HCT116 (cell line): ENCODE data around the gene ABHD12. TPM values are rescaled to one million over a fixed set of nuclear protein-coding genes. Genes with fewer than 3 reads are reported as not detected.

Experiments
- ATAC-seq: fragments of 200-7000 bp; cut with Tn5 transposase; 2 replicates; pipeline ENCODE4 v1.9.1; 2020; ENCODE audit warnings: mild to moderate bottlenecking, moderate library complexity
- BruUV-seq: library from RNA; stranded (reverse); fragments of 400-500 nt; replicated peaks from 2 replicates; lab custom pipeline; 2021; lab: Mats Ljungman, UMichigan
- CTCF ChIA-PET: fragments of 300-600 bp; sonication (Branson Sonifier 250); formaldehyde crosslinking; loops from one replicate; lab custom pipeline; 2021; ENCODE audit warnings: antibody characterized with exemption; lab: Charles Lee
- POLR2A ChIA-PET: fragments of 300-600, 350-600 bp; sonication (Branson Sonifier 250); formaldehyde crosslinking; loops from one replicate; lab custom pipeline; 2021; ENCODE audit warnings: antibody characterized with exemption; lab: Charles Lee
- RAD21 ChIA-PET, 2 experiments: fragments of 300-600 bp; sonication (Branson Sonifier 250); formaldehyde crosslinking; loops; one replicate each; lab custom pipeline; 2023; ENCODE audit warnings: low total read pairs in 2 of 2; ENCODE audit not compliant: uncharacterized antibody in 2 of 2, unreplicated experiment in 2 of 2, low non-redundant PET in 1 of 2; lab: Charles Lee
- DNase-seq: peaks from one replicate; pipeline ENCODE4 v3.0.0-alpha.2; 2010; ENCODE audit warnings: low read depth, low spot score
- H2AFZ ChIP-seq: fragments of 200-600 bp; shearing (Covaris generic), sonication (generic); 2 replicates; pipeline ENCODE4 v1.6.1; 2017; ENCODE audit warnings: low read depth, mixed run types, mixed read lengths, antibody characterized with exemption, low read length; ENCODE audit not compliant: poor library complexity, severe bottlenecking
- H3K27ac ChIP-seq: 2 replicates; pipeline ENCODE4 v1.5.1; 2012; ENCODE audit warnings: low read depth, low read length
- H3K27me3 ChIP-seq: fragments of 200-600 bp; sonication (generic); 2 replicates; pipeline ENCODE4 v1.6.1; 2016; ENCODE audit warnings: mixed run types, low read length, mixed read lengths; ENCODE audit not compliant: insufficient read depth
- H3K36me3 ChIP-seq, 2 experiments: fragments of 200-500 bp in 1 of 2; fragments of 200-600 bp in 1 of 2; sonication (Bioruptor generic) in 1 of 2; sonication (generic) in 1 of 2; 2 replicates each; pipeline versions ENCODE4 v1.5.1 to v1.6.1; 2014 to 2016; ENCODE audit warnings: low read length in 2 of 2, inconsistent platforms in 1 of 2, mixed read lengths in 1 of 2, mixed run types in 1 of 2; ENCODE audit not compliant: insufficient read depth in 2 of 2, control insufficient read depth in 1 of 2
- H3K4me1 ChIP-seq, 2 experiments: fragments of 200-600 bp in 1 of 2; sonication (generic) in 1 of 2; 2 replicates each; pipeline versions ENCODE4 v1.5.1 to v1.6.1; 2012 to 2017; ENCODE audit warnings: low read length in 2 of 2, inconsistent platforms in 1 of 2, mild to moderate bottlenecking in 1 of 2, mixed read lengths in 1 of 2, mixed run types in 1 of 2, moderate library complexity in 1 of 2; ENCODE audit not compliant: insufficient read depth in 2 of 2, control insufficient read depth in 1 of 2
- H3K4me2 ChIP-seq: fragments of 200-600 bp; sonication (generic); 2 replicates; pipeline ENCODE4 v1.6.1; 2017; ENCODE audit warnings: mixed run types, low read length, mixed read lengths
- H3K4me3 ChIP-seq, 2 experiments: fragments of 200-600 bp in 1 of 2; sonication (generic) in 1 of 2; replicated peaks in 1 of 2; 2 replicates each; pipeline ENCODE4 v1.5.1; 2011 to 2016; ENCODE audit warnings: low read length in 2 of 2, control low read depth in 1 of 2, low read depth in 1 of 2, mild to moderate bottlenecking in 1 of 2, mixed read lengths in 1 of 2, mixed run types in 1 of 2
- H3K79me2 ChIP-seq: fragments of 200-600 bp; sonication (generic); 2 replicates; pipeline ENCODE4 v1.6.1; 2017; ENCODE audit warnings: mild to moderate bottlenecking, mixed run types, low read length, moderate library complexity, mixed read lengths; ENCODE audit not compliant: insufficient read depth
- H3K9ac ChIP-seq: fragments of 200-600 bp; sonication (generic); 2 replicates; pipeline ENCODE4 v1.6.1; 2016; ENCODE audit warnings: low read length, mixed read lengths
- H3K9me2 ChIP-seq: fragments of 200-600 bp; sonication (generic), shearing (Covaris generic); 2 replicates; pipeline ENCODE4 v1.6.1; 2017; ENCODE audit warnings: mixed run types, mild to moderate bottlenecking, moderate library complexity; ENCODE audit not compliant: insufficient read depth
- H3K9me3 ChIP-seq, 2 experiments: fragments of 200-500 bp in 1 of 2; fragments of 200-600 bp in 1 of 2; sonication (Bioruptor generic) in 1 of 2; sonication (generic) in 1 of 2; 2 replicates each; pipeline ENCODE4 v1.6.1; 2014 to 2017; ENCODE audit warnings: low read length in 2 of 2, mixed read lengths in 2 of 2, inconsistent platforms in 1 of 2, low read depth in 1 of 2, mild to moderate bottlenecking in 1 of 2, mixed run types in 1 of 2, moderate library complexity in 1 of 2; ENCODE audit not compliant: control insufficient read depth in 1 of 2, insufficient read depth in 1 of 2
- H4K20me1 ChIP-seq: fragments of 200-600 bp; sonication (generic), shearing (Covaris generic); 2 replicates; pipeline ENCODE4 v1.6.1; 2017; ENCODE audit warnings: mixed run types, mild to moderate bottlenecking, moderate library complexity; ENCODE audit not compliant: insufficient read depth
- CEBPB ChIP-seq: IDR thresholded peaks from 2 replicates; pipeline ENCODE4 v1.6.1; 2012; ENCODE audit warnings: low read depth
- CTCF ChIP-seq, 3 experiments: fragments of 200-600 bp in 1 of 3; sonication (generic) in 1 of 3; IDR thresholded peaks in 2 of 3; conservative IDR thresholded peaks in 1 of 3; 2 replicates each; pipeline ENCODE4 v1.5.1; 2012 to 2017; ENCODE audit warnings: low read depth in 2 of 3, low read length in 2 of 3, antibody characterized with exemption in 1 of 3, borderline replicate concordance in 1 of 3, control low read depth in 1 of 3, mild to moderate bottlenecking in 1 of 3, mixed read lengths in 1 of 3, mixed run types in 1 of 3, moderate library complexity in 1 of 3; ENCODE audit not compliant: insufficient read depth in 1 of 3
- EGR1 ChIP-seq: IDR thresholded peaks from 2 replicates; pipeline ENCODE4 v1.6.1; 2012; ENCODE audit warnings: low read depth
- ELF1 ChIP-seq: IDR thresholded peaks from 2 replicates; pipeline ENCODE4 v1.6.1; 2012; ENCODE audit warnings: low read depth, borderline replicate concordance
- EZH2 ChIP-seq: fragments of 200-600 bp; sonication (generic); IDR thresholded peaks from 2 replicates; pipeline ENCODE4 v1.6.1; 2017; ENCODE audit warnings: antibody characterized with exemption, mixed run types
- EZH2phosphoT487 ChIP-seq: fragments of 200-600 bp; IDR thresholded peaks from 2 replicates; pipeline ENCODE4 v1.6.1; 2018; ENCODE audit warnings: antibody characterized with exemption, borderline replicate concordance
- FOSL1 ChIP-seq: IDR thresholded peaks from 2 replicates; pipeline ENCODE4 v1.6.1; 2012; ENCODE audit warnings: low read depth
- MAX ChIP-seq: IDR thresholded peaks from 2 replicates; pipeline ENCODE4 v1.6.1; 2012
- POLR2A ChIP-seq: IDR thresholded peaks from 2 replicates; pipeline ENCODE4 v1.7.0; 2011; ENCODE audit warnings: borderline replicate concordance; ENCODE audit not compliant: insufficient read depth, insufficient read length; ENCODE audit errors: extremely low read depth
- SIN3A ChIP-seq: IDR thresholded peaks from 2 replicates; pipeline ENCODE4 v1.6.1; 2012; ENCODE audit warnings: low read depth
- SP1 ChIP-seq: IDR thresholded peaks from 2 replicates; pipeline ENCODE4 v1.6.1; 2012; ENCODE audit warnings: low read depth
- ZNF274 ChIP-seq: fragments of 200-500 bp; sonication (Bioruptor generic); IDR thresholded peaks from 2 replicates; pipeline ENCODE4 v1.6.1; 2014; ENCODE audit warnings: mild to moderate bottlenecking, low read depth, low read length, inconsistent platforms
- intact Hi-C: fragments of 100-400 bp; cut with micrococcal nuclease; formaldehyde crosslinking; loops from 2 replicates; pipeline ENCODE4 v1.10.0; 2022
- total RNA-seq: library from RNA; stranded (reverse); gene quantifications from one replicate; pipeline ENCODE4 v1.2.1, GENCODE V29; 2021; ENCODE audit not compliant: unreplicated experiment
- TF ChIP-seq, protein P1 (sequence below): IDR thresholded peaks from 2 replicates; pipeline ENCODE4 v1.6.1; 2012; ENCODE audit warnings: low read depth

Gene ABHD12
- total RNA-seq, 1 experiment from 2014 or later: 31.7 TPM

GRCh38 chr20:25346349-25346748 lies 44.3 kb downstream of the ABHD12 start:
- Histone ChIP-seq H3K9me3 (no peaks in the 10 kb centered on the region), H3K27me3 (no peaks in the 10 kb centered on the region), H3K9ac (no peak overlapping the region), H3K4me3 (no peak overlapping the region), H3K36me3 (no peaks in the 10 kb centered on the region), H2AFZ (no peak overlapping the region), H3K4me2 (no peak overlapping the region), H3K4me1 (no peaks in the 10 kb centered on the region), H3K9me2 (no peaks in the 10 kb centered on the region), H4K20me1 (no peaks in the 10 kb centered on the region), H3K27ac (no peak overlapping the region), H3K79me2 (peaks cover 29% of the 10 kb centered on the region)
- intact Hi-C loops: no loop called here
- RAD21 ChIA-PET: no interaction called here
- DNase-seq (no peak), ATAC-seq (no peak)
- POLR2A ChIA-PET: no interaction called here
- CTCF ChIA-PET: no interaction called here
- no peak for TF ChIP-seq CTCF (IDR thresholded peaks at IDR 0.05 in 2 of 3, conservative IDR thresholded peaks at IDR 0.05 in 1 of 3; ENCODE audit: borderline replicate concordance in 1 of 3, insufficient read depth in 1 of 3, low read depth in 2 of 3, low read length in 2 of 3)
- TF ChIP-seq, protein P1, sequence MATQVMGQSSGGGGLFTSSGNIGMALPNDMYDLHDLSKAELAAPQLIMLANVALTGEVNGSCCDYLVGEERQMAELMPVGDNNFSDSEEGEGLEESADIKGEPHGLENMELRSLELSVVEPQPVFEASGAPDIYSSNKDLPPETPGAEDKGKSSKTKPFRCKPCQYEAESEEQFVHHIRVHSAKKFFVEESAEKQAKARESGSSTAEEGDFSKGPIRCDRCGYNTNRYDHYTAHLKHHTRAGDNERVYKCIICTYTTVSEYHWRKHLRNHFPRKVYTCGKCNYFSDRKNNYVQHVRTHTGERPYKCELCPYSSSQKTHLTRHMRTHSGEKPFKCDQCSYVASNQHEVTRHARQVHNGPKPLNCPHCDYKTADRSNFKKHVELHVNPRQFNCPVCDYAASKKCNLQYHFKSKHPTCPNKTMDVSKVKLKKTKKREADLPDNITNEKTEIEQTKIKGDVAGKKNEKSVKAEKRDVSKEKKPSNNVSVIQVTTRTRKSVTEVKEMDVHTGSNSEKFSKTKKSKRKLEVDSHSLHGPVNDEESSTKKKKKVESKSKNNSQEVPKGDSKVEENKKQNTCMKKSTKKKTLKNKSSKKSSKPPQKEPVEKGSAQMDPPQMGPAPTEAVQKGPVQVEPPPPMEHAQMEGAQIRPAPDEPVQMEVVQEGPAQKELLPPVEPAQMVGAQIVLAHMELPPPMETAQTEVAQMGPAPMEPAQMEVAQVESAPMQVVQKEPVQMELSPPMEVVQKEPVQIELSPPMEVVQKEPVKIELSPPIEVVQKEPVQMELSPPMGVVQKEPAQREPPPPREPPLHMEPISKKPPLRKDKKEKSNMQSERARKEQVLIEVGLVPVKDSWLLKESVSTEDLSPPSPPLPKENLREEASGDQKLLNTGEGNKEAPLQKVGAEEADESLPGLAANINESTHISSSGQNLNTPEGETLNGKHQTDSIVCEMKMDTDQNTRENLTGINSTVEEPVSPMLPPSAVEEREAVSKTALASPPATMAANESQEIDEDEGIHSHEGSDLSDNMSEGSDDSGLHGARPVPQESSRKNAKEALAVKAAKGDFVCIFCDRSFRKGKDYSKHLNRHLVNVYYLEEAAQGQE: no peak
- TF ChIP-seq SP1: no peak
- no peak for TF ChIP-seq FOSL1
- no peak for TF ChIP-seq EGR1
- TF ChIP-seq MAX: no peak
- TF ChIP-seq ELF1: no peak
- TF ChIP-seq SIN3A: no peak
- no peak for TF ChIP-seq EZH2
- no peak for TF ChIP-seq ZNF274
- TF ChIP-seq POLR2A: no peak
- no peak for TF ChIP-seq EZH2phosphoT487
- no peak for TF ChIP-seq CEBPB
- BruUV-seq: no TSS peak
